Brain pericyte (primary cell): ENCODE measurements around the gene HMGN5.

Experiments
- DNase-seq: peaks from one replicate; pipeline ENCODE4 v3.0.0-alpha.2; 2012; ENCODE audit warnings: low read depth, low spot score

Gene HMGN5

DNA sequence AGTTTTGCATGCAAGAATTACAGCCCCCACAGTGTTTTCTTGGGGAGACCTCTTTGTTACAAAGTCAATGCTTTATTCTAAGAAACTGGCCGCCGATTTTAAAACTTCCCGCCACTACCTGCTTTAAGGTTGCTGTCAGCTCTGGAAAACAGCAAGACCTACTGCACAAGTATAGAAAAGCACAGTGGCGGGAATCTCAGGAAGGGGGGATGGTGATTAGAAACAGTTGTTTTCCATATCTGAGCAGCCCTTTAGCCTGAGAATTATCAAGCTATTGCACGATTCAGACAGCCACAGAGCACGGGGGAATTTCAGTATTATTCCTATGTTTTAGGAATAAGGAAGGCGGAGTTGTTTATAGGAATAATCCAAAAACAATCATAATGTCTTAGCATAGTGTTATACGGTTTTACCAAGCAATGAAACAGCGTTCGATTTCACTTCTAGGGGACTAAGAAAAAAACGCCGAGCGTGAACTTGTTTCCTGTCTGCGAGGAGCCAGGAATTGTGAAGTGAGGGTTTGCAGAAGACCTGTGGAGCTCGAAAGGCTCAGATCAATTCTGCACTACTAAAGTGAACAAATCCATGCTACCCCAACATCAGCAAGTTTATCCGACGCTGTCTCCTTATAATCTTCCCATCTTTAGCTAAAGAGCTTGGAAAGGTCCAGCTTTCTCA lies 81.3 kb downstream of the HMGN5 start:
- peak; percentile 1 for DNase-seq

DNA sequence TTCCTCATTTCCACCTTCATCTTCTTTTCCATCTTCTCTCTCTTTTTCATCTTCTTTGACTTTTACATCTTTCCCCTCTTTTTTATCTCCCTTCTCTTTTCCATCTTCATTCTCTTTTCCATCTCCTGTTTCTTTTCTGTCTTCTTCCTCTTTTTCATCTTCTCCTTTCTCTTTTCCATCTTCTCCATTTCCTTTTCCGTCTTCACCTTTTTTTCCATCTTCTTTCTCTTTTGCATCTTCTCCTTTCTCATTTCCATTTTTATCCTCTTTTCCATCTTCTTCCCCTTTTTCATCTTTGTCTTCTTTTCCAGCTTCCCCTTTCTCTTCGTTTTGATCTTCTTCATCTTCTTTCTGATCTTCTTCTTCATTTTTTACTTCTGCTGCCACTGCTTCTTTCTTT lies 87.0 kb downstream of the HMGN5 start:
- DNase-seq, result no peak

DNA sequence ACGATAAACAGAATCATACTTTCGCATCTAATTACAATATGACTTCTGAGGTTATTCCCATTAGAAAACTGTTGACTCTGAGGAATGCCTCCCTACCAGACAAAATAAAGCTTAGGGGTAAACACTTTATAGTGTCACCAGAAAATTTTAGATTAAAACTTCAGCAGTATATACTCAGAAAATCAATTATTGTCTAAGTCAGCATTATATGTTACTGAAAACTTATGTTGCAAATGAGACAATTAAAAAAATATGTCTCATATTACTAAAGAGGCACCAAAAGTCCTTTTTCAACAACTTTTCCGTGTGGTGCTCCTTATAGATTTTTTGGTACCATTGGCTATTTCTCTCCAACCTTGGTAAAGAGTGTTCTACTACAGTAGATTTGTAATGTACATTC lies 91.4 kb downstream of the HMGN5 start:
- no peak for DNase-seq

DNA sequence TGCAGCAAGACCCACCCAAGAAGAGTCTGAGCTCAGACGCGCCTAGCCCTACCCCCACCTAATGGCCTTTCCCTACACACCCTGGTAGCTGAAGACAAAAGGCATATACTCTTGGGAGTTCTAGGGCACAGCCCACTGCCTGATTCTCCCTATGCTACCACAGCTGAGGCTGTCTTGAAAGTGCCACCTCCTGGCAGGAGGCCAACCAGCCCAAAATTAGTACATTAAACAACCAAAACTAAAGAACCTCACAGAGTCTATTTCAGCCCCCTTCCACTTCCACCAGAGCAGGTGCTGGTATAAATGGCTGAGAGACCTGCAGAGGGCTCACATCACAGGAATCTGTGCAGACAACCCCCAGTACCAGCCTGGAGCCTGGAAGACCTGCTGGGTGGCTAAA lies 119.1 kb downstream of the HMGN5 start:
- DNase-seq, result no peak
